T47D (cell line): ENCODE measurements around the gene MSANTD7.

Experiments used
- DNase-seq, 2 experiments: peaks; one replicate each; pipeline versions ENCODE4 v3.0.0 to v3.0.0-alpha.2; 2011 to 2012; ENCODE audit warnings: low read depth in 1 of 2, low spot score in 1 of 2
- JUND ChIP-seq: IDR thresholded peaks from 2 replicates; pipeline ENCODE4 v1.6.1; 2012; ENCODE audit warnings: low read depth
- in situ Hi-C: cut with HindIII; loops from 2 replicates; pipeline ENCODE4 v1.10.0; 2016; ENCODE audit warnings: low sequenced_read_pairs, low pct_unique_long_range_greater_than_20kb

MSANTD7 gene

DNA sequence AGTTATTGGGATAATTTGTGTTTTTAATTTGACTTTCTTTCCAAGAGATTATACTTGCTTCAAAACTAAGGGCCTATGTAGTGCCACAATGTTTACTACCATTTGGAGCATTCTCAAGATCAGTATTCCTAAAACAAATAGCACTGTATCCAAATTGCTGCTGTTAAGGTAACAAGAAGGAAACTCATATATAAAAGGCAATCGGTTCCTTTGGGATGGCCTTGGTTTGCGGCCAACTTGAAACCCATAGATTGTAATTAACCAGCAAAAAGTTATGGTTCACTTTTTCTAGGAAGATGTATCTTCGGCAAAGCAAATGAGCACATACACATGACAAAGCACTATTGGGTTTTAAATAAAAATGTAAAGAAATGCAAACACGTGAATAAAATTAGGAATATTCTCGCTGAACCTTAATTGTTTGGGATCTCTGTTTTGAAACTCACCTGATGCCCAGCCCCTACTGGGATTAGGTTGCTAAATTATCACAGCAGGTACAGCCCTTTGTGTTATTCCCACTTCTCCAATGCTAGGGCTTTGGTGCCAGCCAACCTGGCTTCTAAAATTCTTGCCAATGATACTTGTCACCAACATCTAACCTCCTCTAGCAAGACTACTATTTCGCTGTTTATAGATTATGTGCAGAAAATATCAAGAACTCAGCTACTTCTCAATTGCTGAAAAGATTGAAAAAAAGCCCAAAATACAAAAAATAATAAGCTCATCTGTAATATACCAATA is 16.3 kb upstream of the MSANTD7 start:
- in situ Hi-C loops, result no loop called here
- DNase-seq, result no peak
- no peak for TF ChIP-seq JUND

DNA sequence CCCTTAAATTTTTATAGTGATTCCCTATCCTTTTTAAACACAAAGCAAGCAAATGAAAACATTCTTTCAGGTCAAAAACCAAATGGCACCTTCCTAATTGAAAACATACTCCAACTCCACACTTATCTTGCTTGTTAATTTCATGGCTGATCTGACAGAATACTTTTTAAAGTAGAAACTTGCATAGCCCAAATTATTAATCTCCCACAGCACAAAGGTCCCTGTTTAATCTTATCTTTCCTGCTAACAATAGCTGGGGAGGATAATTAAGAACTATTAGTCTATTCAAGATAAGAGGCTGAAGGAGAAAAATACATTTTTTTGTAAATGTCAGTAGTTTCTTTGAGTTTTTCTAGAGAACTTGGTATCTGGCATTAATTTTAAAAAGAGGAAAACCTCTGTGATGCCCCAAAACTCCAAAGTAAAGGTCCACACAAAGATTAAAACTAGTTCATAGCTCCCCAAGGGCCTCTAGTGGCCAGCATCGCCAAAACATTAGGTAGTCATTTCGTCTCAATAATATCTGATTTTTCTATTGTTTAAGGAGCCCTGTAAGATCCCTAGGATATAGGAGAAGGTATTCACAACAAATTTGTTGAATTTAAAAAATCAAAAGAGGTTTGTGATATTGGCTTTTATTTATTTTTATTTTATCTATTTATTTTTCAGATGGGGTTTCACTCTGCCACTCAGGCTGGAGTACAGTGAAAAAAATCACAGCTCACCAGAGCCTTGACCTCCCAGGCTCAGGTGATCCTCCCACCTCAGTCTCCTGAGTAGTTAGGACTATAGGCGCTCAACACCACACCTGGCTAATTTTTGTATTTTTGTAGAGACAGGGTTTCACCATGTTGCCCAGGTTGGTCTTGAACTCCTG is 15.0 kb upstream of the MSANTD7 start:
- DNase-seq, result peak; percentile 57 to 72
- in situ Hi-C loops, result no loop called here
- TF ChIP-seq JUND, result no peak

DNA sequence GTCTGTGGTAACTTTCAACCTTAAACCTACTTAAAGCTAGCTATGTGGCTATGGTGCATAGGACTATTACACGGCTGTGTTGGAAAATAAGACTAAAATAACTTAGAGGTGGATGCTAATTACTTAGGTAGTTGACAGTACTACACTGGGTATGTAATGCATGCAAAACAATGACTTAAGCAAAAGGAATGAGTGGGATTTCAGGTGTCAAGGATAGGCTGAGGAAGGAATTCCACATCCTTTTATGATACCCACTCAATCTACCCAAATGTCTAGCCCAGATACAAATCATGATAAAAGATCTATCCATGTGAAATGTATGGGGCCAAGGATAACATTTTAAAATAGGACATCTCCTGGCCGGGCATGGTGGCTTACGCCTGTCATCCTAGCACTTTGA is 14.1 kb upstream of the MSANTD7 start:
- no peak for DNase-seq
- in situ Hi-C loops, result no loop called here

DNA sequence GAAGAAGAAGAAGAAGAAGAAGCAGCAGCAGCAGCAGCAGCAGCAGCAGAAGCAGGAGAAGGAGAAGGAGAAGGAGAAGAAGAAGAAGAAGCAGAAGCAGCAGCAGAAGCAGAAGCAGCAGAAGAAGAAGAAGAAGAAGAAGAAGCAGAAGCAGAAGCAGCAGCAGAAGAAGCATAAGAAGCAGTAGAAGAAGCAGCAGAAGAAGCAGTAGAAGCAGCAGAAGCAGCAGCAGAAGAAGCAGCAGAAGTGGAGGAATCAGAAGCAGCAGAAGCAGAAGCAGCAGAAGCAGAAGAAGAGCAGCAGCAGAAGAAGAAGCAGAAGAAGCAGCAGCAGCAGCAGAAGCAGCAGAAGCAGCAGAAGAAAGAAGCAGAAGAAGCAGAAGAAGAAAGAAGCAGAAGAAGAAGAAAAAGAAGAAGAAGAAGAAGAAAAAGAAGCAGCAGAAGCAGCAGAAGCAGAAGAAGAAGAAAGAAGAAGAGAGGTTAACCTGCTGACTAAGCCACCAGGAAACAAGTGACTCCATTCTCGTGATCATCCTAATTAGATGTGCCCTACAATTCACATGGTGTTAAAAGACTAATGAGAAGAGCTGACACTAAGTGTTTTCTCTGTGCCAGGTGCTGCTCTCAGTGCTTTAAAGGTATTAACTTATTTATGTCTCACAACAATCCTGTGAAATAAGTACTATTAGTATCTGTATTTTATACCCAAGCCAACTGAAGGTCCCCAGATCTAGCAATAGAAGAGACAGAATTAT is 11.9 kb upstream of the MSANTD7 start:
- TF ChIP-seq JUND, result no peak
- in situ Hi-C loops, result no loop called here

More for the DNA sequence above, 14.1 kb upstream of the MSANTD7 start:
- TF ChIP-seq JUND, result no peak

DNA sequence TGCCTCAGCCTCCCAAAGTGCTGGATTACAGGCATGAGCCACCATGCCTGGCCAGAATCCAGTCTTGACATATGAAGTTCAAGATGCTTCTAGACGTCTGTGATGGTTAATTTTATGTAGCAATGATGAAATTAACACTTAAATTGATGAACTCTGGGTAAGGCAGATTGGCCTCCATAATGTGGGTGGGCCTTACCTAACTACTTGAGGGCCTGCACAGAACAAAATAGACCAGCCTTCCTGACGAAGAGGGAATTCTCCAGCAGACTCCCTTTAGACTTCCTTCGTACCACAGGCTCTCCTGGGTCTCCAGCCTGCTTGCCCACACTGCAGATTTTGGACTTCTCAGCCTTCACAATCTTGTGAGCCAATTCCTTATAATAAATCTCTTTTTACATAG is 5.0 kb upstream of the MSANTD7 start:
- in situ Hi-C loops, result no loop called here
- TF ChIP-seq JUND, result no peak
- DNase-seq, result no peak

More for the DNA sequence above, 11.9 kb upstream of the MSANTD7 start:
- no peak for DNase-seq

DNA sequence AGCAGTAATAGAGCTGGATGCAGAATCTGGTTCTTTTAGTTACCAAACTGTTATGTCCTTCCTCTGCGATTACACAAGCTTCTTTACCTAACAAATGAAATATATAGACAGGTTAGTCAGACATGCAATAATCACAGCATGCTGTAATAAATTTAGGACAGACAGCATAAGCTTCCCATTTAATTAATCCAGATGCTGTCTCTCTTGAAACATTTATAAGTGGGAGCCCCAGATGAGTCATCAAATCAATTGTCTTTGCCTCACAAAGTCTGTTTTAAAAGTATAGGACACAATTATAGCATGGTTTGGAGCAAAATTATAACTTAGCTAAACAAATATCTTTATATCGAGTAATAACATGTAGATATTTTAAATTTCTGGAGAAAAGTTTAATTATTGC is 1.9 kb upstream of the MSANTD7 start:
- TF ChIP-seq JUND, result no peak
- DNase-seq, result no peak
- in situ Hi-C loops, result no loop called here

DNA sequence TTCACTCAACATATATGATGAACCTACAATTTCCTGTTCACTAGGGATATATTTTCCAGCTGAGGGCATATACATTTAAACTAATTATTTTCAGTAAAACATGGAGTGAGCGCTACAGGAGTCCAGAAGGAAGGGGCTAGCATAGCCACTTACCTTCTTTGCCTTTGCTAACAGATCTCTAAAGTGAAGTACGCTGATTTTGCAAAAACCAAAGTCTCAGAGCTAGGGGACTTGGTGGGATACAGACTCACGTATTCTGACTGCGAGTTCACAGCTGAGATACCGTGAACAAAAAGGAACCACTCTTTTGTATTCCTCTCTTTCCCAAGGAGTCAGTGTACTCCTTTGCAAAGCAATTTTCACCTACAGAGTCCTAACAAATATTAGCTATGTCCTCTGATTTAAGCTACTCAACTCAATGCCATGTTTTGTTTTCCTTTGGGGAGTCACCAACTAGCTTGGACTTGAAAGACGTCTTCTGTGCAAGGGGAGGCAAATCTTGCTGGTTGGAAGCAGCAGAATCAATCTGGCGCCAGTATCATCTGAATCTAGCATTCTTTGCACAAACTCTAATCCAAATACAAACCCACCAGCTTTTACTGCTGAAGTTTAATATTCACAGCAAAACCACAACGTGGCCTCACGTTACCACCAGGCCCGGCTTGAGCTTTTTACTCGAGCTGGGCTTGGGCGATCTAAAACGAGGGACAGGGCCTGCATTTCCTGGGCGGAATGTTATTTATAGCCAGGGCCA is 926 bp upstream of the MSANTD7 start:
- DNase-seq, result no peak
- in situ Hi-C loops, result no loop called here
- no peak for TF ChIP-seq JUND

DNA sequence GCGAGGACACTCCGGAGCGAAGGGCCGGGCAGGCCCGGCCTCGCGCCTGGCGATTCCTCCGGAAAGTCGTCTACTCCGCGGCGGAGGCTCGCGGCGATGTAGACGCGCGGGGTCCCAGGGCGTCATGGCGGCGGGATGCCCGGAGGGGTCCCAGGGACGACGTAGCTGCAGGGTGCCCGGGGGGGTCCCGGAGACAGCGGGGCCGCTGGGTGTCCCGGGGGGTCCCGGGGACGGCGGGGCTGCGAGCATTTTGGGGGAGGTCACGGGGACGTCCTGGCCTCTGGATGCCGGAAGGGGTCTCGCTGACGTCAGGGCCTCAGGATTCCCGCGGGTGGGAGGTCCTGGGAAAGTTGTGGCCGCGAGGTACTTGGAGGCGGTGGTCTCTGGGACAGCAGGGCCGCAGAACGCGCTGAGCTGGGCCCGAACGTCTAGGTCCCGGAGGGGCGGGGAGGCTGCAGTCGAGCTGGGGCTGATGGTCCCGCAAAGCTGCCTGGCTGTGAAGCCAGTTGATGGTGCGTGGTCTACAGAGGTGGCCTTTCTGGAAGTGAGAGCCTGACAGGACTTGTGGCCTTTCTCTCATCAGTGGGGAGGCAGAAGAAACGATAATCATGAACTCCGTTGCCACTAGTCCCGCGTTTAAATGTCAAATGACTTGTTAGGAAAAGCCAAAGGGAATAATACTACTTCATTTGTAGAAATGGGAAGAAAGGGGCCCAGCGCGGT is 637 bp downstream of the MSANTD7 start:
- peak in 1 of 2 experiments; percentile 18 for DNase-seq
- no peak for TF ChIP-seq JUND
- in situ Hi-C loops, result no loop called here

DNA sequence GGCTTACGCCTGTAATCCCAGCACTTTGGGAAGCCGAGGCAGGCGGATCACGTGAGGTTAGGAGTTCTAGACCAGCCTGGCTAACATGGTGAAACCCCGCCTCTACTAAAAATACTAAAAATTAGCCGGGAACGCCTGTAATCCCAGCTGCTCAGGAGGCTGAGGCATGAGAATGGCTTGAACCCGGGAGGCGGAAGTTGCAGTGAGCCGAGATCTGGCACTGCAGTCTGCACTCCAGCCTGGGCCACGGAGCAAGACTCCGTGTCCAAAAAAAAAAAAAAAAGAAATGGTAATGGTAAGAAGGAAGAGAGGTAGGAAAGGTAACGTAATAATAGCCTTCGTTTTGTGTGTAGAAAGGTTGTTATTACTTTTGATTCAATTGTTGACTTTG is 1.2 kb downstream of the MSANTD7 start:
- no peak for TF ChIP-seq JUND
- no peak for DNase-seq
- in situ Hi-C loops, result no loop called here

DNA sequence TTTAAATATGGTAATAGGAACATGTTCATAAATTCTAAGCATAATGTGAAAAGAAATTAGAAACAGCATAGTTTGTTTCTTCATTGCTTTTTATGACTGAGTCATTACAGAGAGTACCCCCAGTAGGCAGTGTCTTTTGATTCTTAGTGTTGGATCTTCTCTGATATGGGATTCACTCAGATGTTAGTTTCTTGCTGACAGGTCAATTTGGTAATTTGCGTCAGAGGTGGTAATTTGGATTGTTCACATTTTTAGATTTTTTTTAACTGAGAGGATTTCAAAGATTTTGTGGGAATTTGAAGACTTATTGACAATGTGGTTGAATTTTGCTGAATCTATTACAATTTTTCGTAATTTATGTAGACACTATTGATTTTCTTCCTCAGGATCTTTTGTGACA is 2.1 kb downstream of the MSANTD7 start:
- in situ Hi-C loops, result no loop called here
- TF ChIP-seq JUND, result no peak
- no peak for DNase-seq

DNA sequence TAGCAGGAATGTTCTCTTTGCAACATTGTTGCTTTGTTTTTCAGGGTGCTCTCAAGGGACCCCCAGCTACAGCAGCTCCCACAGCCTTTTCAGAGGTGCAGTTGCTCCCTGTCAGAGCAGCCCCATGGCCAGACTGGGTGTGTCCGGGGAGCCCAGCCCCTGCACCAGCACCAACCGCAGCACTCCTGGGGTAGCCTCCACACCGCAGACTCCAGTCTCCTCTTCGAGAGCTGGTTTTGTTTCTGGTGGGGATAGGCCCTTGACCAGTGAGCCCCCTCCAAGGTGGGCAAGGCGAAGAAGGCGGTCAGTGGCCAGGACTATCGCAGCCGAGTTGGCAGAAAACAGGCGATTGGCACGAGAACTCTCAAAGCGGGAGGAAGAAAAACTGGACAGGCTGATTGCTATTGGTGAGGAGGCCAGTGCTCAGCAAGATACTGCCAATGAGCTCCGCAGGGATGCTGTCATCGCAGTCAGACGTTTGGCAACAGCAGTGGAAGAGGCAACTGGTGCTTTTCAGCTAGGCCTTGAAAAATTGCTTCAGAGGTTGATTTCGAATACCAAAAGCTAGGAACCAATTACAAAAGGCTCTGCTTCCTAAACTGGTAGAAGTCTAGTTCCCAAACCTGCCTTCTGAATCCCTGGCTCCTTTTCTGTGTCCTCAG is 5.4 kb downstream of the MSANTD7 start:
- DNase-seq, result no peak
- no peak for TF ChIP-seq JUND
- in situ Hi-C loops, result no loop called here
